Measurements from ENCODE around the gene TNFRSF17. TPM values are rescaled to one million over a fixed set of nuclear protein-coding genes. Genes with fewer than 3 reads are reported as not detected.

The TNFRSF17 gene
- total RNA-seq, 1 experiment from 2014 or later = not detected

DNA sequence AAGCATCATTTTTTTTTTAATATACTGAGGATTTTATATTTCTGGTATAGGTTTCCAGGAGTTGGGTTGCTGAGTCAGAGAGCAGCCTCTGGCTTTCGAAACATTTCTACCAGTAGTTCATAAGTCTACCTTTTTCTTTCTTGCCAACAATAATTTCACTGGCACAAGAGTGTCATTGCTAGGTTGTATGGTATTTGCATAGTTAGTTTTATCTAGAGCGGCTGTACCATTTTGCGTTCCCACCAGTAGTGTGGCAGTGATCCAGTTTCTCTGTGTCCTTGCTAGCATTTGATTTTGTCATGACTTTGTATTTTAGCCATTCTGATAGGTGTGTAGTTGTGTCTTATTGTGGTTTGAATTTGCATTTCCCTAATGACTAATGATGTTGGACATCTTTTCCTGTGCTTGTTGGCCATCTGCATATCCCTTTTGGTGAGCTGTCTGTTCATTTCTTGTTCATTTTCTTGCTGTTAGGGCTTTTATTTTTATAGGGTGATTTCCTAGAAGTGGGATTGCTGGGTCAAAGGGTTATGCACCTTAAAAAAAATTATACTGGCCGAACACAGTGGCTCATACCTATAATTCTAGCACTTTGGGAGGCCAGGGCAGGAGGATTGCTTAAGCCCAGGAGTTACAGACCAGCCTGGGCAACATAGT lies 51.4 kb downstream of the TNFRSF17 start (continued):
- TF ChIP-seq, protein P1, sequence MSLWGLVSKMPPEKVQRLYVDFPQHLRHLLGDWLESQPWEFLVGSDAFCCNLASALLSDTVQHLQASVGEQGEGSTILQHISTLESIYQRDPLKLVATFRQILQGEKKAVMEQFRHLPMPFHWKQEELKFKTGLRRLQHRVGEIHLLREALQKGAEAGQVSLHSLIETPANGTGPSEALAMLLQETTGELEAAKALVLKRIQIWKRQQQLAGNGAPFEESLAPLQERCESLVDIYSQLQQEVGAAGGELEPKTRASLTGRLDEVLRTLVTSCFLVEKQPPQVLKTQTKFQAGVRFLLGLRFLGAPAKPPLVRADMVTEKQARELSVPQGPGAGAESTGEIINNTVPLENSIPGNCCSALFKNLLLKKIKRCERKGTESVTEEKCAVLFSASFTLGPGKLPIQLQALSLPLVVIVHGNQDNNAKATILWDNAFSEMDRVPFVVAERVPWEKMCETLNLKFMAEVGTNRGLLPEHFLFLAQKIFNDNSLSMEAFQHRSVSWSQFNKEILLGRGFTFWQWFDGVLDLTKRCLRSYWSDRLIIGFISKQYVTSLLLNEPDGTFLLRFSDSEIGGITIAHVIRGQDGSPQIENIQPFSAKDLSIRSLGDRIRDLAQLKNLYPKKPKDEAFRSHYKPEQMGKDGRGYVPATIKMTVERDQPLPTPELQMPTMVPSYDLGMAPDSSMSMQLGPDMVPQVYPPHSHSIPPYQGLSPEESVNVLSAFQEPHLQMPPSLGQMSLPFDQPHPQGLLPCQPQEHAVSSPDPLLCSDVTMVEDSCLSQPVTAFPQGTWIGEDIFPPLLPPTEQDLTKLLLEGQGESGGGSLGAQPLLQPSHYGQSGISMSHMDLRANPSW (CRISPR knock-in tag; conservative IDR thresholded peaks at IDR 0.05; ENCODE audit: low read depth) = no peak
- TF ChIP-seq, protein P2, sequence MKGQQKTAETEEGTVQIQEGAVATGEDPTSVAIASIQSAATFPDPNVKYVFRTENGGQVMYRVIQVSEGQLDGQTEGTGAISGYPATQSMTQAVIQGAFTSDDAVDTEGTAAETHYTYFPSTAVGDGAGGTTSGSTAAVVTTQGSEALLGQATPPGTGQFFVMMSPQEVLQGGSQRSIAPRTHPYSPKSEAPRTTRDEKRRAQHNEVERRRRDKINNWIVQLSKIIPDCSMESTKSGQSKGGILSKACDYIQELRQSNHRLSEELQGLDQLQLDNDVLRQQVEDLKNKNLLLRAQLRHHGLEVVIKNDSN (CRISPR knock-in tag; IDR thresholded peaks at IDR 0.05) = no peak
- TF ChIP-seq CREB1 (CRISPR knock-in tag; IDR thresholded peaks at IDR 0.05) (no peak), PRRX2 (CRISPR knock-in tag; IDR thresholded peaks at IDR 0.05) (no peak), RORB (CRISPR knock-in tag; IDR thresholded peaks at IDR 0.05) (no peak), ZNF138 (CRISPR knock-in tag; conservative IDR thresholded peaks at IDR 0.05) (no peak), MXD4 (CRISPR knock-in tag; IDR thresholded peaks at IDR 0.05; ENCODE audit: borderline replicate concordance) (no peak)
- TF ChIP-seq, protein P3, sequence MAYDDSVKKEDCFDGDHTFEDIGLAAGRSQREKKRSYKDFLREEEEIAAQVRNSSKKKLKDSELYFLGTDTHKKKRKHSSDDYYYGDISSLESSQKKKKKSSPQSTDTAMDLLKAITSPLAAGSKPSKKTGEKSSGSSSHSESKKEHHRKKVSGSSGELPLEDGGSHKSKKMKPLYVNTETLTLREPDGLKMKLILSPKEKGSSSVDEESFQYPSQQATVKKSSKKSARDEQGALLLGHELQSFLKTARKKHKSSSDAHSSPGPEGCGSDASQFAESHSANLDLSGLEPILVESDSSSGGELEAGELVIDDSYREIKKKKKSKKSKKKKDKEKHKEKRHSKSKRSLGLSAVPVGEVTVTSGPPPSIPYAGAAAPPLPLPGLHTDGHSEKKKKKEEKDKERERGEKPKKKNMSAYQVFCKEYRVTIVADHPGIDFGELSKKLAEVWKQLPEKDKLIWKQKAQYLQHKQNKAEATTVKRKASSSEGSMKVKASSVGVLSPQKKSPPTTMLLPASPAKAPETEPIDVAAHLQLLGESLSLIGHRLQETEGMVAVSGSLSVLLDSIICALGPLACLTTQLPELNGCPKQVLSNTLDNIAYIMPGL (CRISPR knock-in tag; IDR thresholded peaks at IDR 0.05) = no peak
- TF ChIP-seq, protein P4, sequence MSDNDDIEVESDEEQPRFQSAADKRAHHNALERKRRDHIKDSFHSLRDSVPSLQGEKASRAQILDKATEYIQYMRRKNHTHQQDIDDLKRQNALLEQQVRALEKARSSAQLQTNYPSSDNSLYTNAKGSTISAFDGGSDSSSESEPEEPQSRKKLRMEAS (CRISPR knock-in tag; IDR thresholded peaks at IDR 0.05) = no peak
- TF ChIP-seq, protein P5, sequence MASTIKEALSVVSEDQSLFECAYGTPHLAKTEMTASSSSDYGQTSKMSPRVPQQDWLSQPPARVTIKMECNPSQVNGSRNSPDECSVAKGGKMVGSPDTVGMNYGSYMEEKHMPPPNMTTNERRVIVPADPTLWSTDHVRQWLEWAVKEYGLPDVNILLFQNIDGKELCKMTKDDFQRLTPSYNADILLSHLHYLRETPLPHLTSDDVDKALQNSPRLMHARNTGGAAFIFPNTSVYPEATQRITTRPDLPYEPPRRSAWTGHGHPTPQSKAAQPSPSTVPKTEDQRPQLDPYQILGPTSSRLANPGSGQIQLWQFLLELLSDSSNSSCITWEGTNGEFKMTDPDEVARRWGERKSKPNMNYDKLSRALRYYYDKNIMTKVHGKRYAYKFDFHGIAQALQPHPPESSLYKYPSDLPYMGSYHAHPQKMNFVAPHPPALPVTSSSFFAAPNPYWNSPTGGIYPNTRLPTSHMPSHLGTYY (CRISPR knock-in tag; IDR thresholded peaks at IDR 0.05) = no peak

DNA sequence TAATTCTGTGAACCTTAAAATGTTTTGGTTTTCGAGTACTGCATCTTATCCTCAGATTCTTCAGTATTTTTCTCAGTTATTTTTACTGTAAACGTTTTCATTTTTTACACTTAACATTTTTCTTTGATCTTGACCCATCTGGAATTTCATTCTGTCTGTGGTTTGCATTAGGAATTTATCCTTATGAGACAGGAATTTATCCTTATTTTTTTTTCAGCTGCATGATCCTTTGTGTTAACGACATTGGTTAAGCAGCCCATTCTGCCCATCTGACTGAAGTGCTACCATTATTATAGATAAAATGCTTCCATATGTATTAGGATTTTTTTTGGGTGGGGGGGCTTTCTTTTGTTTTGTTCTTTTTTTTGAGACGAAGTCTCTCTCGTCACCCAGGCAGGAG lies 52.5 kb downstream of the TNFRSF17 start:
- ChIA-PET POLR2A (no interaction called here), CTCF (no interaction called here)
- Mint-ChIP-seq H3K4me3 (no peak overlapping the region), H3K27me3 (ENCODE audit: low read depth) (no peaks in the 10 kb centered on the region), H3K9me3 (no peaks in the 10 kb centered on the region), H3K36me3 (no peaks in the 10 kb centered on the region), H3K4me1 (no peaks in the 10 kb centered on the region), H3K27ac (no peak overlapping the region)
- no peak for ATAC-seq
- no peak for DNase-seq (ENCODE audit: low spot score)
- no peak for TF ChIP-seq ZBTB21 (CRISPR knock-in tag; IDR thresholded peaks at IDR 0.05; ENCODE audit: borderline replicate concordance)
- TF ChIP-seq FOXJ3 (CRISPR knock-in tag; IDR thresholded peaks at IDR 0.05; ENCODE audit: borderline replicate concordance) = no peak
- TF ChIP-seq, protein P6, sequence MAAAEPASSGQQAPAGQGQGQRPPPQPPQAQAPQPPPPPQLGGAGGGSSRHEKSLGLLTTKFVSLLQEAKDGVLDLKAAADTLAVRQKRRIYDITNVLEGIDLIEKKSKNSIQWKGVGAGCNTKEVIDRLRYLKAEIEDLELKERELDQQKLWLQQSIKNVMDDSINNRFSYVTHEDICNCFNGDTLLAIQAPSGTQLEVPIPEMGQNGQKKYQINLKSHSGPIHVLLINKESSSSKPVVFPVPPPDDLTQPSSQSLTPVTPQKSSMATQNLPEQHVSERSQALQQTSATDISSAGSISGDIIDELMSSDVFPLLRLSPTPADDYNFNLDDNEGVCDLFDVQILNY (CRISPR knock-in tag; IDR thresholded peaks at IDR 0.05) = no peak
- TF ChIP-seq, protein P7, sequence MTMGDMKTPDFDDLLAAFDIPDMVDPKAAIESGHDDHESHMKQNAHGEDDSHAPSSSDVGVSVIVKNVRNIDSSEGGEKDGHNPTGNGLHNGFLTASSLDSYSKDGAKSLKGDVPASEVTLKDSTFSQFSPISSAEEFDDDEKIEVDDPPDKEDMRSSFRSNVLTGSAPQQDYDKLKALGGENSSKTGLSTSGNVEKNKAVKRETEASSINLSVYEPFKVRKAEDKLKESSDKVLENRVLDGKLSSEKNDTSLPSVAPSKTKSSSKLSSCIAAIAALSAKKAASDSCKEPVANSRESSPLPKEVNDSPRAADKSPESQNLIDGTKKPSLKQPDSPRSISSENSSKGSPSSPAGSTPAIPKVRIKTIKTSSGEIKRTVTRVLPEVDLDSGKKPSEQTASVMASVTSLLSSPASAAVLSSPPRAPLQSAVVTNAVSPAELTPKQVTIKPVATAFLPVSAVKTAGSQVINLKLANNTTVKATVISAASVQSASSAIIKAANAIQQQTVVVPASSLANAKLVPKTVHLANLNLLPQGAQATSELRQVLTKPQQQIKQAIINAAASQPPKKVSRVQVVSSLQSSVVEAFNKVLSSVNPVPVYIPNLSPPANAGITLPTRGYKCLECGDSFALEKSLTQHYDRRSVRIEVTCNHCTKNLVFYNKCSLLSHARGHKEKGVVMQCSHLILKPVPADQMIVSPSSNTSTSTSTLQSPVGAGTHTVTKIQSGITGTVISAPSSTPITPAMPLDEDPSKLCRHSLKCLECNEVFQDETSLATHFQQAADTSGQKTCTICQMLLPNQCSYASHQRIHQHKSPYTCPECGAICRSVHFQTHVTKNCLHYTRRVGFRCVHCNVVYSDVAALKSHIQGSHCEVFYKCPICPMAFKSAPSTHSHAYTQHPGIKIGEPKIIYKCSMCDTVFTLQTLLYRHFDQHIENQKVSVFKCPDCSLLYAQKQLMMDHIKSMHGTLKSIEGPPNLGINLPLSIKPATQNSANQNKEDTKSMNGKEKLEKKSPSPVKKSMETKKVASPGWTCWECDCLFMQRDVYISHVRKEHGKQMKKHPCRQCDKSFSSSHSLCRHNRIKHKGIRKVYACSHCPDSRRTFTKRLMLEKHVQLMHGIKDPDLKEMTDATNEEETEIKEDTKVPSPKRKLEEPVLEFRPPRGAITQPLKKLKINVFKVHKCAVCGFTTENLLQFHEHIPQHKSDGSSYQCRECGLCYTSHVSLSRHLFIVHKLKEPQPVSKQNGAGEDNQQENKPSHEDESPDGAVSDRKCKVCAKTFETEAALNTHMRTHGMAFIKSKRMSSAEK (CRISPR knock-in tag; IDR thresholded peaks at IDR 0.05; ENCODE audit: borderline replicate concordance) = no peak
- no peak for TF ChIP-seq SMAD3 (CRISPR knock-in tag; IDR thresholded peaks at IDR 0.05; ENCODE audit: borderline replicate concordance)
- TF ChIP-seq EMX1 (CRISPR knock-in tag; IDR thresholded peaks at IDR 0.05) = no peak
- no peak for TF ChIP-seq TEAD1 (CRISPR knock-in tag; IDR thresholded peaks at IDR 0.05)
- TF ChIP-seq NR2C2 (CRISPR knock-in tag; IDR thresholded peaks at IDR 0.05) = no peak
- TF ChIP-seq ZNF416 (CRISPR knock-in tag; IDR thresholded peaks at IDR 0.05) = no peak
- TF ChIP-seq IRF2 (CRISPR knock-in tag; IDR thresholded peaks at IDR 0.05; ENCODE audit: borderline replicate concordance, low read depth) = no peak
- no peak for TF ChIP-seq CREM (CRISPR knock-in tag; IDR thresholded peaks at IDR 0.05)
- TF ChIP-seq, protein P8, sequence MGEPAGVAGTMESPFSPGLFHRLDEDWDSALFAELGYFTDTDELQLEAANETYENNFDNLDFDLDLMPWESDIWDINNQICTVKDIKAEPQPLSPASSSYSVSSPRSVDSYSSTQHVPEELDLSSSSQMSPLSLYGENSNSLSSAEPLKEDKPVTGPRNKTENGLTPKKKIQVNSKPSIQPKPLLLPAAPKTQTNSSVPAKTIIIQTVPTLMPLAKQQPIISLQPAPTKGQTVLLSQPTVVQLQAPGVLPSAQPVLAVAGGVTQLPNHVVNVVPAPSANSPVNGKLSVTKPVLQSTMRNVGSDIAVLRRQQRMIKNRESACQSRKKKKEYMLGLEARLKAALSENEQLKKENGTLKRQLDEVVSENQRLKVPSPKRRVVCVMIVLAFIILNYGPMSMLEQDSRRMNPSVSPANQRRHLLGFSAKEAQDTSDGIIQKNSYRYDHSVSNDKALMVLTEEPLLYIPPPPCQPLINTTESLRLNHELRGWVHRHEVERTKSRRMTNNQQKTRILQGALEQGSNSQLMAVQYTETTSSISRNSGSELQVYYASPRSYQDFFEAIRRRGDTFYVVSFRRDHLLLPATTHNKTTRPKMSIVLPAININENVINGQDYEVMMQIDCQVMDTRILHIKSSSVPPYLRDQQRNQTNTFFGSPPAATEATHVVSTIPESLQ (CRISPR knock-in tag; IDR thresholded peaks at IDR 0.05) = no peak
